ENCODE data around the gene SCN10A. TPM values are rescaled to one million over a fixed set of nuclear protein-coding genes. Genes with fewer than 3 reads are reported as not detected.

Gene SCN10A
- total and polyA plus RNA-seq, 9 of the 15 experiments (the other 6 are each of a cell fraction or from before 2014, with no cell fraction given) = not detected

DNA sequence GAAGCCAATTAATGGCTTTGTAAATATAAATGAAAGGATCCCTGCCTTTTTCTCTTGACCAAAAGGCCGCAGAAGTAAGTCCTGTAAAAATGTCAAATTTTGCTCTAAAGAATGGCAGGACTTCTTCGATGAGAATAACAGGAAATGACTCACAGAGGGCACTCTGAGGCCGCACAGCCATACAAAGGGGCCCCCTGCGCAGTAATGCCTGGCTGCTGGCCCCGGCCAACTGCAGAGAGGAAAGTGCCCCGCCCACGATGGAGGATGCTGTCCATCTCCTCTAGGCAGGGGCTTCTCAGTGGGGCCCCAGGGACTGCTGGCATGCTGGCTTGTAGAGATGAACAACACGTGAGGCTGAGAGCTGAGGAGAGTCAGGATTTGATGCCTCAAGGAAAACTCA, 18.1 kb upstream of the SCN10A start:
- Histone ChIP-seq H3K79me2 (ENCODE audit: control insufficient read depth, insufficient read depth, low read length) (no peaks in the 10 kb centered on the region), H3K4me3 (no peak overlapping the region), H3K9ac (ENCODE audit: insufficient read depth in 1 of 2, low read depth in 2 of 2, low read length in 2 of 2) (no peak overlapping the region), H3K9me1 (ENCODE audit: control insufficient read depth, insufficient read depth, low read length) (no peaks in the 10 kb centered on the region), H3K27ac (ENCODE audit: extremely low read depth, low read depth, low read length) (peak overlapping the region; percentile 46; the same call in 1 of the 3 replicates), H2AFZ (ENCODE audit: low read depth, low read length) (peak overlapping the region; percentile 26; the same call in 1 of the 2 replicates), H3K36me3 (ENCODE audit: control insufficient read depth, insufficient read depth, low read length) (no peaks in the 10 kb centered on the region), H3K27me3 (ENCODE audit: control insufficient read depth in 2 of 2, insufficient read depth in 2 of 2, low read length in 2 of 2) (peaks cover 0 to 12% of the 10 kb centered on the region in 2 experiments; a peak in 3 of 5 replicates), H3K4me1 (replicated peaks in 1 of 2; ENCODE audit: control insufficient read depth in 2 of 2, insufficient read depth in 2 of 2, low read length in 2 of 2) (peaks cover 3 to 6% of the 10 kb centered on the region in 2 experiments; a peak in 3 of 5 replicates), H3K9me3 (replicated peaks; ENCODE audit: control insufficient read depth, insufficient read depth, low read depth, low read length) (no peaks in the 10 kb centered on the region), H4K20me1 (replicated peaks; ENCODE audit: control insufficient read depth, insufficient read depth, low read length) (no peaks in the 10 kb centered on the region), H3K4me2 (ENCODE audit: insufficient read depth, low read length) (no peak overlapping the region)
- POLR2A ChIA-PET = interaction anchor here (0.6 to 0.7 kb wide), 2 partner anchors 49 to 1841 kb away, joined by 3 read pairs; partner anchors contain the start of gene MLH1
- no TSS peak for BruUV-seq (replicated peaks)
- DNase-seq (ENCODE audit: extremely low read depth in 1 of 4, low spot score in 3 of 4) = peak; percentile 24 to 67 (median 42)
- ATAC-seq = peak; percentile 84
- in situ Hi-C loops (cut with MboI) (no loop called here), intact Hi-C loops (cut with micrococcal nuclease) (no loop called here)
- FAIRE-seq = peak; percentile 71
- CTCF ChIA-PET (ENCODE audit: low intra/inter-chr PET ratio) = no interaction called here
- 2% methylated on average over 8 of the region's 8 CpGs for WGBS (ENCODE audit: insufficient coverage, low coverage, missing lambda C conversion rate)
- TF ChIP-seq RNF2 (IDR thresholded peaks at IDR 0.05) = 0 out of 2 replicates have a peak, but pooled peaks have one; percentile 28
- peak; percentile 91 for TF ChIP-seq FOSL1 (tag; conservative IDR thresholded peaks at IDR 0.05)
- 0 out of 4 replicates have a peak, but pooled peaks of 1 of the 2 experiments have one; percentile 22 for TF ChIP-seq ZNF639 (CRISPR knock-in tag; conservative IDR thresholded peaks at IDR 0.05 in 1 of 2, IDR thresholded peaks at IDR 0.05 in 1 of 2)
- no peak for TF ChIP-seq ZNF212 (CRISPR knock-in tag; IDR thresholded peaks at IDR 0.05)
- TF ChIP-seq, protein P1, sequence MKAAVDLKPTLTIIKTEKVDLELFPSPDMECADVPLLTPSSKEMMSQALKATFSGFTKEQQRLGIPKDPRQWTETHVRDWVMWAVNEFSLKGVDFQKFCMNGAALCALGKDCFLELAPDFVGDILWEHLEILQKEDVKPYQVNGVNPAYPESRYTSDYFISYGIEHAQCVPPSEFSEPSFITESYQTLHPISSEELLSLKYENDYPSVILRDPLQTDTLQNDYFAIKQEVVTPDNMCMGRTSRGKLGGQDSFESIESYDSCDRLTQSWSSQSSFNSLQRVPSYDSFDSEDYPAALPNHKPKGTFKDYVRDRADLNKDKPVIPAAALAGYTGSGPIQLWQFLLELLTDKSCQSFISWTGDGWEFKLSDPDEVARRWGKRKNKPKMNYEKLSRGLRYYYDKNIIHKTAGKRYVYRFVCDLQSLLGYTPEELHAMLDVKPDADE (conservative IDR thresholded peaks at IDR 0.05; ENCODE audit: control insufficient read depth, low read depth, low read length) = 0 out of 2 replicates have a peak, but pooled peaks have one; percentile 70
- no peak for TF ChIP-seq HLTF (IDR thresholded peaks at IDR 0.05)
- TF ChIP-seq JUND (IDR thresholded peaks at IDR 0.05; ENCODE audit: borderline replicate concordance, low read depth, low read length) = peak; percentile 75
- no peak for TF ChIP-seq JUND (tag; IDR thresholded peaks at IDR 0.05; ENCODE audit: borderline replicate concordance, low read depth, low read length)
- peak; percentile 58 for TF ChIP-seq GABPA (tag; conservative IDR thresholded peaks at IDR 0.05; ENCODE audit: low read depth)
- peak in 1 of 2 experiments; percentile 22 for TF ChIP-seq E2F6 (IDR thresholded peaks at IDR 0.05; ENCODE audit: borderline replicate concordance in 1 of 2, extremely low read depth in 1 of 2, insufficient read depth in 1 of 2, insufficient read length in 1 of 2, low read depth in 1 of 2, low read length in 1 of 2, poor library complexity in 1 of 2, severe bottlenecking in 1 of 2)
- 0 out of 2 replicates have a peak, but pooled peaks have one; percentile 7 for TF ChIP-seq CBFA2T3 (IDR thresholded peaks at IDR 0.05)
- peak in 1 of 3 experiments; percentile 51 for TF ChIP-seq YY1 (IDR thresholded peaks at IDR 0.05; ENCODE audit: borderline replicate concordance in 1 of 3, control insufficient read depth in 1 of 3, extremely low read depth in 1 of 3, insufficient read depth in 3 of 3, insufficient read length in 1 of 3, insufficient replicate concordance in 2 of 3, low read depth in 1 of 3, low read length in 2 of 3)
- TF ChIP-seq IFI16 (CRISPR knock-in tag; IDR thresholded peaks at IDR 0.05) = no peak
- 0 out of 2 replicates have a peak, but pooled peaks have one; percentile 35 for TF ChIP-seq LEF1 (IDR thresholded peaks at IDR 0.05)
- TF ChIP-seq SMARCA4 (IDR thresholded peaks at IDR 0.05) = 0 out of 2 replicates have a peak, but pooled peaks have one; percentile 28
- TF ChIP-seq ZNF589 (CRISPR knock-in tag; IDR thresholded peaks at IDR 0.05; ENCODE audit: low read depth) = 0 out of 2 replicates have a peak, but pooled peaks have one; percentile 24
- TF ChIP-seq ZNF175 (CRISPR knock-in tag; IDR thresholded peaks at IDR 0.05; ENCODE audit: low read depth) = peak; percentile 50; the same call in 1 of the 2 replicates
